Mononuclear cell (primary cell): ENCODE measurements around the gene FAM171A1. TPM values are rescaled to one million over a fixed set of nuclear protein-coding genes. Genes with fewer than 3 reads are reported as not detected.

Experiments
- H3K27me3 ChIP-seq: 2 replicates; pipeline ENCODE4 v1.6.0; 2011; ENCODE audit warnings: low read length, control low read depth; ENCODE audit not compliant: insufficient read depth
- H3K4me1 ChIP-seq: 2 replicates; pipeline ENCODE4 v1.5.1; 2011; ENCODE audit warnings: mild to moderate bottlenecking, low read length, control low read depth; ENCODE audit not compliant: insufficient read depth
- H3K4me3 ChIP-seq: 2 replicates; pipeline ENCODE4 v1.5.1; 2011; ENCODE audit warnings: mild to moderate bottlenecking, low read length, moderate library complexity
- H3K9me3 ChIP-seq: 2 replicates; pipeline ENCODE4 v1.5.1; 2011; ENCODE audit warnings: low read depth, mild to moderate bottlenecking, control low read depth, low read length
- total RNA-seq: library from RNA; depleted of rRNA; stranded (reverse); fragments of >200 nt; gene quantifications from one replicate; pipeline ENCODE4 v1.2.3, GENCODE V29; 2012

The FAM171A1 gene
- total RNA-seq, 1 donor: 0.84 TPM

DNA sequence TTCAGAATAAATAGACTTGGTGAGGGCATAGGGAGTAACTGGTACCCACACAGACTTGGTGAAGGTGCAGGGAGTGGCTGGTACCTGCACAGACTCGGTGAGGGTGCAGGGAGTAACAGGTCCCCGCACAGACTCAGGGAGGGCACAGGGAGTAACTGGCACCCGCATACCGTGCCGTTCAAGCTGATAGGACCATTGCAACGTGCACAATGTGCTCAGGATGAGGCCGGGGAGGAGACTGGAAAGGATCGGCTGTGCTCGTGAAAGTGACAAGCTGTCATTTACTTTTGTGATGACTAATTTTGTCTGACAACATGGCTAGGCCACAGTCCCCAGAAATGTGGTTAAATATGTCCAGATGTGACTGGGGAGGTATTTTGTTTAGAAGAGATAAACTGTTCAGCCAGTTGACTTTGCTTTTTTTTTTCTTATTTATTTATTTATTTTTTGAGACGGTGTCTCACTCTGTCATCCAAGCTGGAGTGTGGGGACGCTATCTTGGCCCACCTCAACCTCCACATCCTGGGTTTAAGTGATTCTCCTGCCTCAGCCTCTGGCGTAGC lies 126.4 kb downstream of the FAM171A1 start:
- Histone ChIP-seq H3K4me3 (no peak overlapping the region), H3K4me1 (no peaks in the 10 kb centered on the region), H3K9me3 (no peaks in the 10 kb centered on the region), H3K27me3 (no peaks in the 10 kb centered on the region)

DNA sequence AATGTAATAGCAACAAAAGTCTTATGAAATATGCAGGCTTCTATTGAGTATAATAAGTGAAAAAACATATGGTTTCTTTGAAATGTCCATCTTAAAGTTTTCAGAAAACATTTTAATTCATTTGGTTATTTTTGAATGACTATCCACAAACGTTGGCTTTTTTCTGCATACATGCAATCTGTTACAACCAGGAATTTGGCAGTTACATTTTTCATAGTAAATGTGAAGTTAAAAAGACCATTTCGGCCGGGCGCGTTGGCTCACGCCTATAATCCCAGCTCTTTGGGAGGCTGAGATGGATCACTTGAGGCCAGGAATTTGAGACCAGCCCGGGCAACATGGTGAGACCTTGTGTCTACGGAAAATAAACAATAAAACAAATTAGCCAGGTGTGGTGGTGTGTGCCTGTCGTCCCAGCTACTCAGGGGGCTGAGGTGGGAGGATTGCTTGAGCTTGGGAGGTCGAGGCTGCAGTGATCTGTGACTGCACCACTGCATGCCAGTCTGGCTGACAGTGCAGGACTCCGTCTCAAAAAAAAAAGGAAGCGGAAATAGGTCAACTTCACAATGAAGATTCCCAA lies 128.7 kb downstream of the FAM171A1 start:
- Histone ChIP-seq H3K4me1 (no peaks in the 10 kb centered on the region), H3K27me3 (no peaks in the 10 kb centered on the region), H3K4me3 (no peak overlapping the region), H3K9me3 (no peaks in the 10 kb centered on the region)

DNA sequence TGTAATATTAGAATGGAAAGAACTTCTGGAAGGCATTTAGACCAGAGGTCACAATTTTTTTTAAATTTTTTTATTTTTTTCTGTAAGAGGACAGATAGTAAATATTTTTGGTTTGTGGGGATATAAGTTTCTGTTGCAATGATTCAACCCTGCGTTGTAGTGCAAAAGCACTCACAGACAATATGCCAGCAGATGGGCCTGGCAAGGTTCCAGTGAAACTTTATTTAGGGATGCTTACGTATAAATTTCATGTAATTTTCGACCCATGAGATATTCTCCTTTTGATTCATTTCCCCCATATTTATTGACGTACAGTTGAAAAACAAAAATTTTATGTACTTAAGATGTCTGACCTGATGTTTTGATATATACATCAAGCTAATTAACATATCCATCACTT lies 129.8 kb downstream of the FAM171A1 start:
- no peak overlapping the region for H3K4me3 ChIP-seq
- no peaks in the 10 kb centered on the region for H3K4me1 ChIP-seq
- no peaks in the 10 kb centered on the region for H3K27me3 ChIP-seq
- H3K9me3 ChIP-seq: no peaks in the 10 kb centered on the region

DNA sequence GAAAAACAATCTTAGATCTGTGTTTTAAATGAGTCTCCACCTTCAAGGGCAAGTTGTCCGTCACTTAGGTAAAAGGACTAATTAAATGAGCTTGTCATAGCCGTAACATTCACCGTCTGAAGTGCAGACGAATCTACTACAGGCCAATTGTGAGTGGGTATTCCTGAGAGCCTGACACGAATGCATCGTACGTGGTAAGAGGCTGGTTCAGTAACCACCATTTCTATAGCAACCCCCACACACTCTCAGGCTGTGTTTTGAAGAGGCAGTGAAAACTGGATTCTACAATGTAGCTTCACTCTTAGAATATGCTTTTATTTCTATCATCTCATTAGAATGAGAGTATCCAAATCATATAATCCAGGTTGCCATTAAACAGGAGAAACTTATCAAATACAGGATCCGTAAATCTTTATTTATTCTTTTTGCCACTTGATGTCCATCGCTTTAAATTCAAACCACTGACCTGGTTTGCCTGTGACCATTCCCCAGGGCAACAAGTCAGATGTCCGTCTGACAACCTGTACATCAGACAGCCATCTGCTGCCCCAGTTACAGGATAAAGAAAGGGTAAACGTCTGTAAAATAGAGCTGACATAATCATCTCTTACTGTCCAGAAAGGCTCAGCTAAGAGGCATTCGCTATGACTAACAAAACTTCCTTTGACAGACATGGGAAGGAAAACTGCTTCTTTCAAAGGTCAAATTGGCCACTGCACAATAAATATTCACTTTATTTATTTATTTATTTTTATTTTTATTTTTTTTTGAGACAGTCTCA lies 132.3 kb downstream of the FAM171A1 start:
- Histone ChIP-seq H3K27me3 (no peaks in the 10 kb centered on the region), H3K4me3 (no peak overlapping the region), H3K4me1 (no peaks in the 10 kb centered on the region), H3K9me3 (no peaks in the 10 kb centered on the region)

DNA sequence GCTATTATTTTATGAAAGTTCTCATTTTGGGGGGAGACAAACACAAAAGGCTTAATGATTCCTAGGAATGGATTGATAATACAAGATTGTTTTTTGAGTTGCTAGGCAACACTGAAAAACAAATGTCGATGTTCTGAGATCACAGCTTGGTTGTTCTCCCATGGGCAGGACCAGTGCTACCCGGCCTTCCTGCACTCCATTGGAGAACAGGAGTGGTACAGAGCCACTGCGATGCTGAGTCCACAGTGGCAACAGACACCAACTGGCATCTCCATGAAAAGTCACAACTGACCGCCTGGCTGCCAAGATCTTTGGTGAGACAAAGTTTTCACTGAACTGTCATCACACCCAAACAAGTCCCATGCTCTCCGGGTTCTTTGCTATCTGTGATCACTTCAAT lies 133.7 kb downstream of the FAM171A1 start:
- Histone ChIP-seq H3K4me1 (no peaks in the 10 kb centered on the region), H3K27me3 (no peaks in the 10 kb centered on the region), H3K9me3 (no peaks in the 10 kb centered on the region), H3K4me3 (no peak overlapping the region)

DNA sequence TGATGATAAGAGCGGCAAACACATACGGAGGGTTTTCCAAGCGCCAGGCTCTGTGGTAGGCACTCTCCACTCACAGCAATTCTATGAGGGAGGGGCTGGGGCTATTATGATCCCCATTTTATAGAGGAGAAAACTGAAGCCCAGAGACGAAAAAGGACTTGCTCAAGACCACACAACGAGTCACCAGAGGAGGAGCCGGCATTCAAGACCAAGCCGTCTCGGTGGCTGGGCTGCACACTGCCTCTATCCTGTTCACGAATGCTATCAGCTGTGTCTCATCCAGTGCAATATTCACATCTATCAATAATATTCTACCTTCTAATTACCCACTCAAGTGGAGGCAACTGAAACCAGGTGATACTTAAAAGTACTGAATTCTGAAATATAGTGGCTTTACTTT lies 134.7 kb downstream of the FAM171A1 start:
- no peaks in the 10 kb centered on the region for H3K27me3 ChIP-seq
- H3K9me3 ChIP-seq: no peaks in the 10 kb centered on the region
- no peaks in the 10 kb centered on the region for H3K4me1 ChIP-seq
- H3K4me3 ChIP-seq: no peak overlapping the region

DNA sequence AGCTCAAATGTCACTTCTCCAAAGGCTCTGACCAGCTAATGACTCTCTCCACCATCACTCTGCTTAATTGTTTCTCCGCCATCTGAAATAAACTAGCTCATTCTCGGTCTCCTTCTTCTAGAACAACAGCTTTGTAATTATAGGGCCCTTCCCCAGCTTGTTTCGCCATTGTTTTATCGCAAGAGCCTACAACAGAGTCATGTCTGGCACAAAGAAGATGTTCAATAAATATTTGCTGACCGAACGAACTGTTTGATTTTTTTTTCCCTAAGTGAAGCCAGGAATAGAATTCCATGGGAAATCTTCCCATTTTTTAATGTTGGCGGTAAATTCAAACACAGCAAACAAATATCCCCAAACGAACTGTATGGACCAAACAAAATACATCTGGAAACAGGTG lies 138.8 kb downstream of the FAM171A1 start:
- no peak overlapping the region for H3K4me3 ChIP-seq
- no peaks in the 10 kb centered on the region for H3K27me3 ChIP-seq
- H3K4me1 ChIP-seq: no peaks in the 10 kb centered on the region
- H3K9me3 ChIP-seq: no peaks in the 10 kb centered on the region

DNA sequence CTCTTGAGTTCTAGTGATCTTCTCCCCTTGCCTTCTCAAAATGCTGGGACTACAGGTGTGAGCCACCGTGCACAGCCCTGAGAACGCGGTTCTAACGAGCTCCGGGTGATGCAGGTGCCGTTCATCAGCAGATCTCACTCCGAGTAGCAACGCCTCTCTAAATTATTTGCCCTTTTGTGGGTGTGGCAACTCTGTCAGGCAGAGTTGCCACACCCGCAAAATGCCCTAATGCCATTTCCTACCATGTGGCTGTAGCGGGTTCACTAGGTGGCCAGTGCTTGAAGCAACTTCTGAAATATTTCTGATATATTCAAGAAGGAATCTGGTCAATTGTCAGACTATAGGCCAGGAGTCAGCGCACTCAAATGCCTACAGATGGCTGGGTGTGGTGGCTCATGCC lies 139.7 kb downstream of the FAM171A1 start:
- Histone ChIP-seq H3K4me3 (no peak overlapping the region), H3K4me1 (no peaks in the 10 kb centered on the region), H3K27me3 (no peaks in the 10 kb centered on the region), H3K9me3 (no peaks in the 10 kb centered on the region)

DNA sequence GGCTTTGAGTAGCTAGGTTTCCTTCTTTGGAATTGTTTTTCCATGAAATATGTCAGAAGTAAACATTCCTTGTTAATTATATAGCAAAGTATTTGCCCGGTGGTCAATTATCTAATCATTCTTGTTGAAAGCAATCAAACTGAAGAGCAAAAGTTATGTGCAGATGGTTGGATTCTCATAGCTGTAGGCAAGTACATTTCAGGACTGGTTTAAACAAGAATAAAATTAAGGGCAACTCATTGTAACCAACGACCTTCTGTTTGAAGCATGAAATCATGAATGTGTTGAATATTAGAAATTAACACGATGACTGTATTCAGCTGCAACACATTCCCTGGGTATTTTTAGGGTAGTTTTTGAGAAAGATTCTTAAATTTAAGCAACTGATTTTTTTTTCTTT lies 140.8 kb downstream of the FAM171A1 start:
- no peaks in the 10 kb centered on the region for H3K9me3 ChIP-seq
- no peaks in the 10 kb centered on the region for H3K27me3 ChIP-seq
- H3K4me1 ChIP-seq: no peaks in the 10 kb centered on the region
- no peak overlapping the region for H3K4me3 ChIP-seq

DNA sequence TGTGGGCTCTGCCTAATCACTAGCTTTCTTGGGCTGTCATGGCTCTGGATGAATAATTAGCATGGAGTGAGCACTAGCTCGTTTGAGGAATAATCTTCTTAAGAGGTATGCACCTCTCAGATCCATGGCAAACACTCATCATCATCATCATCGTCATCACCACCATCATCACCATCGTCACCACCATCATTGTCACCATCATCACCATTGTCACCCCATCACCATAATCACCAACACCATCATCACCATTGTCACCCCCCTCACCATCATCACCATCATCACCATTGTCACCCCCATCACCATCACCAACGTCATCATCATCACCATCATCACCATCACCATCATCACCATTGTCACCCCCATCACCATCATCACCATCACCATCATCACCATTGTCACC lies 141.8 kb downstream of the FAM171A1 start:
- no peaks in the 10 kb centered on the region for H3K27me3 ChIP-seq
- H3K9me3 ChIP-seq: no peaks in the 10 kb centered on the region
- no peaks in the 10 kb centered on the region for H3K4me1 ChIP-seq
- no peak overlapping the region for H3K4me3 ChIP-seq

DNA sequence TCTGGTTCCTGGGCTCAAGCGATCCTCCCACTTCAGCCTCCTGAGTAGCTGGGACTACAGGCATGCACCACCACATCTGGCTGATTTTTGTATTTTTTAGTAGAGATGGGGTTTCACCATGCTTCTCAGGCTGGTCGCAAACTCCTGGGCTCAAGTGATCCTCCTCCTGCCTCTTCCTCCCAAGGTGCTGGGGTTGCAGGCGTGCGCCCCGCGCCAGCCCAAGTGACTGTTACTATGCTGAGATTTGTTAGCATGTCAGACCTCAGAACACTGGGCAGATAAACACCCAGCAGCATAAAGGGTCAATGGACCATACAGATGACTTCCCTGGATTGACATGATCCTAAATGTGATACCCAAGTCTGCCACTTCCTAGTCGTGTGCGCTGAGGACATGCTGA lies 142.7 kb downstream of the FAM171A1 start:
- Histone ChIP-seq H3K4me3 (no peak overlapping the region), H3K27me3 (no peaks in the 10 kb centered on the region), H3K9me3 (no peaks in the 10 kb centered on the region), H3K4me1 (no peaks in the 10 kb centered on the region)

DNA sequence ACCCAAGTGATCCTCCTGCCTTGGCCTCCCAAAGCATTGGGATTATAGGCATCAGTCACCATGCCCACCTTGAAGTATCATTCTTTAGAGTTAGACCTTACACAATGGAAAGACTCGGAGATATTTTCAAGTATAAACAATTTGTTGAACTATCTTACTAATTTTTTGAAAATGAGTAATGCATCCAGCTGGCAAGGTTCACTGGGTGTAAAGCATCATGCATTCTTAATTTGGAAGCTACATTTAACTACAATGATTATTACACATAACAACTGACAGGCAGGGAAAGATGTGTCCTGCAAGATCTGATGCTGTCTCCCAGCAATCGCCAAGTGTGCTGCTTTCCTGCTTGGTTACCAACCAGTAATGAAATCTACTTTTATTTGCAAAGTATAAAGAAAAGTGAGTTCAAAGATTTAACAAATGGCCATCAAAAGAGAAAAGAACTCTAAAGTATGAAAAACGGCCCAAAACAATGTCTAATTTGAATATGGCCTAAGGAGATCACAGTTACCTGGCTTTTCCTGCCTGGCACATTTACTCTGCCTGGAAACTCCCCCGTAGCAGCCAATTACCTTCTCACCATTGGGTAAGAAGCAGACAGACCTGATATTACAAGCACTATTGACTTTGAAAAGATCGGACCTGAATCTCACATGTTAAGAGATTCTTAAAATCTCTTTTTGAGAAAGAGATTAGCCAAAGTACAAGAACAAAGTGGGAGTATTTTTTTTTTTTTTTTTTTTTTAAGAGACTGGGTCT lies 143.3 kb downstream of the FAM171A1 start:
- Histone ChIP-seq H3K4me3 (no peak overlapping the region), H3K9me3 (no peaks in the 10 kb centered on the region), H3K27me3 (no peaks in the 10 kb centered on the region), H3K4me1 (no peaks in the 10 kb centered on the region)

DNA sequence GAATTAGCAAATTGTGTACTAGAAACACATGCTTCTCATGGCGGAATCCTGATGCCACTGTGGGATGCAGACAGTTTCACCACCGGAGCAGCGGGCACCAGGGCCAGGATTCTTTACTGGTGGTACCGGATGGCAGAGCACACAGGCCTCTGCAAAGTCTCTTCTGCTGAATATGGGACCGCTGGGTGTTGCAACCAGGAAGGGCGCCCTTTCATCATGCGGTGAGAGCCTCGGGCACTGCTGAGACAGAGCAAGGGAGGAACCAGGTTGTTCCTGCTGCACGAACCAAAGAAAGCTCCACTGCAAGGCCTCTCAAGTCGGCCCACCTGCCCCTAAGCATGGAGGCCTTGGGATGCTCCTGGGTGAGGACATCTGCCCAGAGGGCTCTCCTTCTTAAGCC lies 145.6 kb downstream of the FAM171A1 start:
- Histone ChIP-seq H3K27me3 (no peaks in the 10 kb centered on the region), H3K9me3 (no peaks in the 10 kb centered on the region), H3K4me1 (no peaks in the 10 kb centered on the region), H3K4me3 (no peak overlapping the region)

DNA sequence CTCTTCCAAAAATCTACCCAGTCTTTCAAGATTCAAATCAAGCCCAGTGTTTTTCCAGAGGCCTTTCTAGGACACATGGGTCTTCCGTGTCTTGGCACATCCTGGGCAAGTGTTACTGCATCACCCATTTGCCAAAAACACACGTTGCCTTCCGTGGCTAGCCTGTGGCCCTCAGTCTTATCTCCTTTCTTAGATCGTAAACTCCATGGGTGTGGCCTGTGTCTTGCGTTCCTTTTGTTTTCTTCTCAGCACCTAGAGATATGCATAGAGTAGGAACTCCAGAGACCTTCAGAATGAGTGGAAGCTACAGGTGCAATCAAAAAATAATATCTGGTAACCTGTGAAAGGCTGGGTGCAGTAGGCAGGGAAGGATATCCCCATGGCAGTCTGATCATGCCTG lies 146.1 kb downstream of the FAM171A1 start:
- H3K4me3 ChIP-seq: no peak overlapping the region
- no peaks in the 10 kb centered on the region for H3K27me3 ChIP-seq
- H3K4me1 ChIP-seq: no peaks in the 10 kb centered on the region
- no peaks in the 10 kb centered on the region for H3K9me3 ChIP-seq

DNA sequence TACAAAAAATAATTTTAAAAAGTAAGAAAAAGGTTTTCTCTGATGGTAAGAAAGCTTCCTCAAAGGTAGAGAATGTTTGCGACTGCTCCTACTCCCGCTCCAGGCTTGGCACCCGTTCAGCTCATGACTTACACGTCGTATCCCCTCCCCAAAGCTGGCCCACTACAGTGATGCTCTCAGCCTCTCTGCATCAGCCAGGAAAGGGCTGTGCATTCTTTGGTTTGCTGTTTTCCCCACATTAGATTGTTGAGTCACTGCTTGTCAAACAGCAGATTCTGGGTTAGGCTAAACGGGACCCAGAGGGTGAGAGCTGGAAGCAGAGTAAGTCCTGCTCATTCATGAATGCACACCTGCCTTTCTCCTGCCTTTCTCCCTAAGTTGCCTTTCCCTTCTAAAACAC lies 147.9 kb downstream of the FAM171A1 start:
- no peaks in the 10 kb centered on the region for H3K27me3 ChIP-seq
- H3K9me3 ChIP-seq: no peaks in the 10 kb centered on the region
- no peak overlapping the region for H3K4me3 ChIP-seq
- H3K4me1 ChIP-seq: no peaks in the 10 kb centered on the region
